Measurements from ENCODE around the gene GPLD1. TPM values are rescaled to one million over a fixed set of nuclear protein-coding genes. Genes with fewer than 3 reads are reported as not detected.

GPLD1 gene
- total and polyA plus RNA-seq, 9 of the 15 experiments (the other 6 are each of a cell fraction or from before 2014, with no cell fraction given) = 0.11 to 1.3 (median 0.82) TPM

DNA sequence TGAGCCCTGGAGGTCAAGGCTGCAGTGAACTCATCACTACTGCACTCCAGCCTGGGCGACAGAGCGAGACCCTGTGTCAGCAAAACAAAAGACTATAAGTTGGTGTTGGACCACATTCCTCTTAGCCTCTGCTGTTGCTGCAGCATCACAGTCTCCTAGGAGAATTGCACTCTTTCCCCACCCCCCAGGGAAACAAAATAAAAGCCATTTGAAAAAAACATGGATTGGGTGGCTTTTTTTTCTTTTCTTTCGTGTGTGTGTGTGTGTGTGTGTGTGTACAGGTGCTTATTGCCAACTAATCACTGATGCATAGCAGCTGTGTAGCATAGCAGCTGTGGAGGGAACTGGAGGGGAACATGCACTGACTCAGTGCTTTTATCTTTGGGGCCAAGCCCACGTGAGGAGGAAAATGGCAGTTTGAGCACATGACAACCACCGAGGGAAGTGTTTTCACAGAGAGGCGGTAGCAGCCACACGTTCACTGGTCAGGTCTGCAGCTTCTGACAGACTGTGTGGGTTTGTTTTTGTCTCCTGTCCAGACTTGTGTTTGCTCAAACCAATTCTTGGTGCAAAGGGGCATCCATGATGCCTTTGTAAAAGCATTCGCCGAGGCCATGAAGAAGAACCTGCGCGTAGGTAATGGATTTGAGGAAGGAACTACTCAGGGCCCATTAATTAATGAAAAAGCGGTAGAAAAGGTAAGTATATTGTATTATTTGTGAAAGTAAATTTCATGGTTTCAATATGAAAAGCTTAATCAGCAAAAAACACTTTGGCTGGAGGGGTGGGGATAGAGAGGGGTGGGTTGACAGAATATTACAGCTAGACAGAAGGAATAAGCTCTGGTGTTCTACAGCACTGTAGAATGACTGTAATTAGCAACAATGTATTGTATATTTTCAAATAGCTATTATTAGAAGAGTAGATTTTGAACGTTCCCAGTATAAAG lies 33.1 kb upstream of the GPLD1 start (continued):
- TF ChIP-seq NFATC3 (IDR thresholded peaks at IDR 0.05) = no peak
- TF ChIP-seq IRF9 (tag; IDR thresholded peaks at IDR 0.05) = peak; percentile 24; the same call in 1 of the 2 replicates
- TF ChIP-seq, protein P1, sequence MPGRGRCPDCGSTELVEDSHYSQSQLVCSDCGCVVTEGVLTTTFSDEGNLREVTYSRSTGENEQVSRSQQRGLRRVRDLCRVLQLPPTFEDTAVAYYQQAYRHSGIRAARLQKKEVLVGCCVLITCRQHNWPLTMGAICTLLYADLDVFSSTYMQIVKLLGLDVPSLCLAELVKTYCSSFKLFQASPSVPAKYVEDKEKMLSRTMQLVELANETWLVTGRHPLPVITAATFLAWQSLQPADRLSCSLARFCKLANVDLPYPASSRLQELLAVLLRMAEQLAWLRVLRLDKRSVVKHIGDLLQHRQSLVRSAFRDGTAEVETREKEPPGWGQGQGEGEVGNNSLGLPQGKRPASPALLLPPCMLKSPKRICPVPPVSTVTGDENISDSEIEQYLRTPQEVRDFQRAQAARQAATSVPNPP (IDR thresholded peaks at IDR 0.05; ENCODE audit: borderline replicate concordance, insufficient read depth, insufficient read length) = no peak
- TF ChIP-seq YY1 (IDR thresholded peaks at IDR 0.05; ENCODE audit: borderline replicate concordance in 1 of 3, control insufficient read depth in 1 of 3, extremely low read depth in 1 of 3, insufficient read depth in 3 of 3, insufficient read length in 1 of 3, insufficient replicate concordance in 2 of 3, low read depth in 1 of 3, low read length in 2 of 3) = peak in 2 of 3 experiments; percentile 28 to 40
- no peak for TF ChIP-seq SNIP1 (IDR thresholded peaks at IDR 0.05; ENCODE audit: low read depth)
- peak; percentile 63 for TF ChIP-seq TFAP4 (CRISPR knock-in tag; IDR thresholded peaks at IDR 0.05; ENCODE audit: borderline replicate concordance)
- no peak for TF ChIP-seq ILK (tag; IDR thresholded peaks at IDR 0.05; ENCODE audit: borderline replicate concordance, low read depth)
- no peak for TF ChIP-seq SMAD1 (IDR thresholded peaks at IDR 0.05; ENCODE audit: low read depth, low read length, partially characterized antibody)
- no peak for TF ChIP-seq CHCHD3 (CRISPR knock-in tag; IDR thresholded peaks at IDR 0.05)
- no peak for TF ChIP-seq E2F5 (CRISPR knock-in tag; IDR thresholded peaks at IDR 0.05)
- TF ChIP-seq SRSF3 (IDR thresholded peaks at IDR 0.05; ENCODE audit: insufficient read depth, low read length) = no peak
- TF ChIP-seq GTF2E2 (tag; IDR thresholded peaks at IDR 0.05) = no peak
- TF ChIP-seq, protein P2, sequence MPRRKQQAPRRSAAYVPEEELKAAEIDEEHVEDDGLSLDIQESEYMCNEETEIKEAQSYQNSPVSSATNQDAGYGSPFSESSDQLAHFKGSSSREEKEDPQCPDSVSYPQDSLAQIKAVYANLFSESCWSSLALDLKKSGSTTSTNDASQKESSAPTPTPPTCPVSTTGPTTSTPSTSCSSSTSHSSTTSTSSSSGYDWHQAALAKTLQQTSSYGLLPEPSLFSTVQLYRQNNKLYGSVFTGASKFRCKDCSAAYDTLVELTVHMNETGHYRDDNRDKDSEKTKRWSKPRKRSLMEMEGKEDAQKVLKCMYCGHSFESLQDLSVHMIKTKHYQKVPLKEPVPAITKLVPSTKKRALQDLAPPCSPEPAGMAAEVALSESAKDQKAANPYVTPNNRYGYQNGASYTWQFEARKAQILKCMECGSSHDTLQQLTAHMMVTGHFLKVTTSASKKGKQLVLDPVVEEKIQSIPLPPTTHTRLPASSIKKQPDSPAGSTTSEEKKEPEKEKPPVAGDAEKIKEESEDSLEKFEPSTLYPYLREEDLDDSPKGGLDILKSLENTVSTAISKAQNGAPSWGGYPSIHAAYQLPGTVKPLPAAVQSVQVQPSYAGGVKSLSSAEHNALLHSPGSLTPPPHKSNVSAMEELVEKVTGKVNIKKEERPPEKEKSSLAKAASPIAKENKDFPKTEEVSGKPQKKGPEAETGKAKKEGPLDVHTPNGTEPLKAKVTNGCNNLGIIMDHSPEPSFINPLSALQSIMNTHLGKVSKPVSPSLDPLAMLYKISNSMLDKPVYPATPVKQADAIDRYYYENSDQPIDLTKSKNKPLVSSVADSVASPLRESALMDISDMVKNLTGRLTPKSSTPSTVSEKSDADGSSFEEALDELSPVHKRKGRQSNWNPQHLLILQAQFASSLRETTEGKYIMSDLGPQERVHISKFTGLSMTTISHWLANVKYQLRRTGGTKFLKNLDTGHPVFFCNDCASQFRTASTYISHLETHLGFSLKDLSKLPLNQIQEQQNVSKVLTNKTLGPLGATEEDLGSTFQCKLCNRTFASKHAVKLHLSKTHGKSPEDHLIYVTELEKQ (CRISPR knock-in tag; IDR thresholded peaks at IDR 0.05) = peak; percentile 53; the same call in 1 of the 2 replicates
- no peak for TF ChIP-seq DNMT1 (IDR thresholded peaks at IDR 0.05)
- TF ChIP-seq SMARCA4 (IDR thresholded peaks at IDR 0.05) = 0 out of 2 replicates have a peak, but pooled peaks have one; percentile 26
- TF ChIP-seq EWSR1 (IDR thresholded peaks at IDR 0.05; ENCODE audit: borderline replicate concordance, low read depth, partially characterized antibody) = no peak
- peak; percentile 76 for TF ChIP-seq MAX (CRISPR knock-in tag; IDR thresholded peaks at IDR 0.05)
